SK-N-SH (cell line): Measurements from ENCODE around the gene CCNT1.

Experiments
- ELF1 ChIP-seq: IDR thresholded peaks from 2 replicates; pipeline ENCODE4 v1.4.0; 2012
- FOXJ3 ChIP-seq: sonication (generic); formaldehyde crosslinking; IDR thresholded peaks from 2 replicates; pipeline ENCODE4 v1.5.1; 2020; ENCODE audit warnings: mild to moderate bottlenecking, missing genetic modification reagents
- FOXM1 ChIP-seq: IDR thresholded peaks from 2 replicates; pipeline ENCODE4 v1.4.0; 2012; ENCODE audit warnings: low read depth, mild to moderate bottlenecking
- JUND ChIP-seq: IDR thresholded peaks from 2 replicates; pipeline ENCODE4 v1.4.0; 2012
- POLR2AphosphoS5 ChIP-seq: IDR thresholded peaks from 2 replicates; pipeline ENCODE4 v1.6.1; 2012; ENCODE audit warnings: low read depth, low read length
- RCOR1 ChIP-seq: fragments of 150-350 bp; IDR thresholded peaks from 2 replicates; pipeline ENCODE4 v1.6.1; 2017; ENCODE audit warnings: antibody characterized with exemption, low read length
- SIN3A ChIP-seq: IDR thresholded peaks from 2 replicates; pipeline ENCODE4 v1.6.1; 2012; ENCODE audit warnings: low read depth, mild to moderate bottlenecking, low read length, moderate library complexity, borderline replicate concordance
- YY1 ChIP-seq: IDR thresholded peaks from 2 replicates; pipeline ENCODE4 v1.4.0; 2012; ENCODE audit warnings: low read depth, mild to moderate bottlenecking
- TF ChIP-seq, protein P1 (sequence below): fragments of 200-600 bp; sonication (generic); IDR thresholded peaks from 2 replicates; pipeline ENCODE4 v1.6.1; 2017; ENCODE audit warnings: antibody characterized with exemption, mild to moderate bottlenecking, moderate library complexity
- TF ChIP-seq, protein P2 (sequence below): IDR thresholded peaks from 2 replicates; pipeline ENCODE4 v1.4.0; 2012; ENCODE audit warnings: low read depth
- TF ChIP-seq, protein P3 (sequence below): IDR thresholded peaks from 2 replicates; pipeline ENCODE4 v1.6.1; 2012; ENCODE audit warnings: mild to moderate bottlenecking, low read depth, low read length, moderate library complexity
- TF ChIP-seq, protein P4 (sequence below): IDR thresholded peaks from 2 replicates; pipeline ENCODE4; 2012

DNA sequence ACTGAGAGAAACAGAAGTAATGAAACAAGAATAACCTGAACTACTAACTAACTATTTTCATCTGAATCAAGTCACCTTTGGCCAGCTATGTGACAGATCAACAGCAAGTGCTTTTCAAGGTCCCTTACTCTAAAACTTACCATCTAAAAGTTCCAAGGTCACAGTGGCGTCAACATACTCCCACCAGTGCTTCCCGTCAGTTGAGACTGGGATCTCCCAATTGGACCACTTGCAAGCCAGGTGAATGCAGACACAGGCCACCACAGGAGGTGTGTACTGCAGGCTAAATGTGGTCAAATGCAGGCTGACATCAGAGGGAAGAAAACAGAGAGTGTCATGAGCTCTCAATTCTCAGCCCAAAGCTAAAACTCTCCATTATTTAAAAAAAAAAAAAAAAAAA is 20.6 kb downstream of the CCNT1 start:
- no peak for TF ChIP-seq POLR2AphosphoS5
- TF ChIP-seq, protein P1, sequence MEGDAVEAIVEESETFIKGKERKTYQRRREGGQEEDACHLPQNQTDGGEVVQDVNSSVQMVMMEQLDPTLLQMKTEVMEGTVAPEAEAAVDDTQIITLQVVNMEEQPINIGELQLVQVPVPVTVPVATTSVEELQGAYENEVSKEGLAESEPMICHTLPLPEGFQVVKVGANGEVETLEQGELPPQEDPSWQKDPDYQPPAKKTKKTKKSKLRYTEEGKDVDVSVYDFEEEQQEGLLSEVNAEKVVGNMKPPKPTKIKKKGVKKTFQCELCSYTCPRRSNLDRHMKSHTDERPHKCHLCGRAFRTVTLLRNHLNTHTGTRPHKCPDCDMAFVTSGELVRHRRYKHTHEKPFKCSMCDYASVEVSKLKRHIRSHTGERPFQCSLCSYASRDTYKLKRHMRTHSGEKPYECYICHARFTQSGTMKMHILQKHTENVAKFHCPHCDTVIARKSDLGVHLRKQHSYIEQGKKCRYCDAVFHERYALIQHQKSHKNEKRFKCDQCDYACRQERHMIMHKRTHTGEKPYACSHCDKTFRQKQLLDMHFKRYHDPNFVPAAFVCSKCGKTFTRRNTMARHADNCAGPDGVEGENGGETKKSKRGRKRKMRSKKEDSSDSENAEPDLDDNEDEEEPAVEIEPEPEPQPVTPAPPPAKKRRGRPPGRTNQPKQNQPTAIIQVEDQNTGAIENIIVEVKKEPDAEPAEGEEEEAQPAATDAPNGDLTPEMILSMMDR: no peak
- TF ChIP-seq RCOR1: no peak
- TF ChIP-seq YY1: no peak
- TF ChIP-seq JUND: no peak
- TF ChIP-seq ELF1: no peak
- TF ChIP-seq, protein P2, sequence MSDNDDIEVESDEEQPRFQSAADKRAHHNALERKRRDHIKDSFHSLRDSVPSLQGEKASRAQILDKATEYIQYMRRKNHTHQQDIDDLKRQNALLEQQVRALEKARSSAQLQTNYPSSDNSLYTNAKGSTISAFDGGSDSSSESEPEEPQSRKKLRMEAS: no peak
- TF ChIP-seq, protein P3, sequence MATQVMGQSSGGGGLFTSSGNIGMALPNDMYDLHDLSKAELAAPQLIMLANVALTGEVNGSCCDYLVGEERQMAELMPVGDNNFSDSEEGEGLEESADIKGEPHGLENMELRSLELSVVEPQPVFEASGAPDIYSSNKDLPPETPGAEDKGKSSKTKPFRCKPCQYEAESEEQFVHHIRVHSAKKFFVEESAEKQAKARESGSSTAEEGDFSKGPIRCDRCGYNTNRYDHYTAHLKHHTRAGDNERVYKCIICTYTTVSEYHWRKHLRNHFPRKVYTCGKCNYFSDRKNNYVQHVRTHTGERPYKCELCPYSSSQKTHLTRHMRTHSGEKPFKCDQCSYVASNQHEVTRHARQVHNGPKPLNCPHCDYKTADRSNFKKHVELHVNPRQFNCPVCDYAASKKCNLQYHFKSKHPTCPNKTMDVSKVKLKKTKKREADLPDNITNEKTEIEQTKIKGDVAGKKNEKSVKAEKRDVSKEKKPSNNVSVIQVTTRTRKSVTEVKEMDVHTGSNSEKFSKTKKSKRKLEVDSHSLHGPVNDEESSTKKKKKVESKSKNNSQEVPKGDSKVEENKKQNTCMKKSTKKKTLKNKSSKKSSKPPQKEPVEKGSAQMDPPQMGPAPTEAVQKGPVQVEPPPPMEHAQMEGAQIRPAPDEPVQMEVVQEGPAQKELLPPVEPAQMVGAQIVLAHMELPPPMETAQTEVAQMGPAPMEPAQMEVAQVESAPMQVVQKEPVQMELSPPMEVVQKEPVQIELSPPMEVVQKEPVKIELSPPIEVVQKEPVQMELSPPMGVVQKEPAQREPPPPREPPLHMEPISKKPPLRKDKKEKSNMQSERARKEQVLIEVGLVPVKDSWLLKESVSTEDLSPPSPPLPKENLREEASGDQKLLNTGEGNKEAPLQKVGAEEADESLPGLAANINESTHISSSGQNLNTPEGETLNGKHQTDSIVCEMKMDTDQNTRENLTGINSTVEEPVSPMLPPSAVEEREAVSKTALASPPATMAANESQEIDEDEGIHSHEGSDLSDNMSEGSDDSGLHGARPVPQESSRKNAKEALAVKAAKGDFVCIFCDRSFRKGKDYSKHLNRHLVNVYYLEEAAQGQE: no peak
- TF ChIP-seq, protein P4, sequence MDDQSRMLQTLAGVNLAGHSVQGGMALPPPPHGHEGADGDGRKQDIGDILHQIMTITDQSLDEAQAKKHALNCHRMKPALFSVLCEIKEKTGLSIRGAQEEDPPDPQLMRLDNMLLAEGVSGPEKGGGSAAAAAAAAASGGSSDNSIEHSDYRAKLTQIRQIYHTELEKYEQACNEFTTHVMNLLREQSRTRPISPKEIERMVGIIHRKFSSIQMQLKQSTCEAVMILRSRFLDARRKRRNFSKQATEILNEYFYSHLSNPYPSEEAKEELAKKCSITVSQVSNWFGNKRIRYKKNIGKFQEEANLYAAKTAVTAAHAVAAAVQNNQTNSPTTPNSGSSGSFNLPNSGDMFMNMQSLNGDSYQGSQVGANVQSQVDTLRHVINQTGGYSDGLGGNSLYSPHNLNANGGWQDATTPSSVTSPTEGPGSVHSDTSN: no peak
- no peak for TF ChIP-seq FOXJ3 (CRISPR knock-in tag)
- no peak for TF ChIP-seq FOXM1
- TF ChIP-seq SIN3A: no peak
